Breast epithelium (tissue), 4 donors: ENCODE data around the gene LATS1. TPM values are rescaled to one million over a fixed set of nuclear protein-coding genes. Genes with fewer than 3 reads are reported as not detected.

Experiments
- DNase-seq, 2 donors: peaks; one replicate each; pipeline ENCODE4 v3.0.0-alpha.2; 2019; ENCODE audit warnings: low spot score in 2 of 2
- H3K27ac ChIP-seq, 2 donors: fragments of 200-600 bp; sonication (generic) in 1 of 2; one replicate each; pipeline ENCODE4 v1.5.1; 2016 to 2019; ENCODE audit warnings: mild to moderate bottlenecking in 1 of 2
- H3K27me3 ChIP-seq, 2 donors: fragments of 200-600 bp; sonication (generic) in 1 of 2; one replicate each; pipeline versions ENCODE4 v1.5.1 to v1.6.0; 2017 to 2019; ENCODE audit warnings: control low read depth in 1 of 2, mild to moderate bottlenecking in 1 of 2
- H3K36me3 ChIP-seq: fragments of 200-600 bp; one replicate; pipeline ENCODE4 v1.5.1; 2019
- H3K4me1 ChIP-seq, 2 donors: fragments of 200-600 bp; sonication (generic); one replicate each; pipeline ENCODE4 v1.5.1; 2016 to 2019; ENCODE audit warnings: control low read depth in 1 of 2
- H3K4me3 ChIP-seq, 3 donors: fragments of 200-600 bp; sonication (generic); 1 replicate in 2 of 3; 2 replicates in 1 of 3; pipeline ENCODE4 v1.5.1; 2016 to 2019; ENCODE audit warnings: mild to moderate bottlenecking in 3 of 3, moderate library complexity in 2 of 3
- H3K9me3 ChIP-seq, 2 donors: fragments of 200-600 bp; sonication (generic) in 1 of 2; one replicate each; pipeline ENCODE4 v1.5.1; 2016 to 2019; ENCODE audit warnings: control low read depth in 1 of 2
- CTCF ChIP-seq, 3 donors: fragments of 450-650 bp; IDR thresholded peaks; one replicate each; pipeline ENCODE4 v1.5.1; 2016 to 2017; ENCODE audit warnings: antibody characterized with exemption in 3 of 3, mild to moderate bottlenecking in 3 of 3, moderate library complexity in 3 of 3
- POLR2A ChIP-seq: fragments of 450-650 bp; IDR thresholded peaks from one replicate; pipeline ENCODE4 v1.6.1; 2016; ENCODE audit warnings: antibody characterized with exemption, mild to moderate bottlenecking, moderate library complexity
- POLR2AphosphoS5 ChIP-seq, 3 donors: sonication (generic); formaldehyde crosslinking; IDR thresholded peaks; one replicate each; pipeline ENCODE4 v1.6.1; 2017; ENCODE audit warnings: antibody characterized with exemption in 3 of 3
- intact Hi-C: fragments of 100-400 bp; cut with DNase I; formaldehyde crosslinking; loops from one replicate; pipeline ENCODE4 v1.15.1; 2023; ENCODE audit warnings: low total_unique reads
- total RNA-seq, 3 donors: library from RNA; depleted of rRNA; stranded (reverse); fragments of >200 nt; gene quantifications; one replicate each; pipeline ENCODE4 v1.1.0, GENCODE V29; 2016

The LATS1 gene
- total RNA-seq, 3 donors from 2014 or later, result 24.3 to 36.4 (median 30.2) TPM

- Histone ChIP-seq H3K4me3 (no peak overlapping the region), H3K36me3 (peaks cover 8% of the 10 kb centered on the region), H3K27ac (no peak overlapping the region), H3K4me1 (no peaks in the 10 kb centered on the region), H3K9me3 (no peaks in the 10 kb centered on the region), H3K27me3 (no peaks in the 10 kb centered on the region)
- DNase-seq, result no peak
- TF ChIP-seq CTCF (IDR thresholded peaks at IDR 0.05) (no peak), POLR2A (no peak), POLR2AphosphoS5 (IDR thresholded peaks at IDR 0.05) (no peak)
- intact Hi-C loops, result no loop called here
These were observed 7.9 kb upstream of the LATS1 start for GRCh38 chr6:149725785-149726184.

GRCh38 chr6:149723771-149724417 is 6.0 kb upstream of the LATS1 start:
- Histone ChIP-seq H3K4me1 (no peaks in the 10 kb centered on the region), H3K9me3 (no peaks in the 10 kb centered on the region), H3K36me3 (peaks cover 4% of the 10 kb centered on the region), H3K4me3 (no peak overlapping the region), H3K27ac (no peak overlapping the region), H3K27me3 (no peaks in the 10 kb centered on the region)
- intact Hi-C loops, result no loop called here
- DNase-seq, result no peak
- TF ChIP-seq CTCF (IDR thresholded peaks at IDR 0.05) (peak in 2 of 3 donors; percentile 51 to 53), POLR2AphosphoS5 (IDR thresholded peaks at IDR 0.05) (no peak)

- H3K27ac ChIP-seq, result no peak overlapping the region
- TF ChIP-seq CTCF (IDR thresholded peaks at IDR 0.05), result no peak
- no peak for TF ChIP-seq POLR2AphosphoS5 (IDR thresholded peaks at IDR 0.05)
- TF ChIP-seq POLR2A, result no peak
- H3K4me3 ChIP-seq, result no peak overlapping the region
- H3K9me3 ChIP-seq, result no peaks in the 10 kb centered on the region
- intact Hi-C loops, result no loop called here
- H3K4me1 ChIP-seq, result no peaks in the 10 kb centered on the region
- no peaks in the 10 kb centered on the region for H3K27me3 ChIP-seq
- peaks cover 4% of the 10 kb centered on the region for H3K36me3 ChIP-seq
- no peak for DNase-seq
These were observed 5.4 kb upstream of the LATS1 start for GRCh38 chr6:149723262-149723661.

GRCh38 chr6:149719531-149719930 is 1.6 kb upstream of the LATS1 start:
- no peaks in the 10 kb centered on the region for H3K36me3 ChIP-seq
- no peaks in the 10 kb centered on the region for H3K27me3 ChIP-seq
- intact Hi-C loops, result loop anchor here (2.0 kb wide), 1 partner anchor 287 kb away; no protein-coding TSS in a partner anchor

More at GRCh38 chr6:149719531-149719930, 1.6 kb upstream of the LATS1 start:
- Histone ChIP-seq H3K9me3 (no peaks in the 10 kb centered on the region), H3K27ac (no peak overlapping the region), H3K4me1 (no peaks in the 10 kb centered on the region), H3K4me3 (no peak overlapping the region)
- TF ChIP-seq POLR2AphosphoS5 (IDR thresholded peaks at IDR 0.05), result no peak
- TF ChIP-seq CTCF (IDR thresholded peaks at IDR 0.05), result no peak
- TF ChIP-seq POLR2A, result no peak
- DNase-seq, result no peak
